ENCODE data around the gene TEAD4. TPM values are rescaled to one million over a fixed set of nuclear protein-coding genes. Genes with fewer than 3 reads are reported as not detected.

The TEAD4 gene
- total RNA-seq, 1 donor from 2014 or later = 8.8 TPM

GRCh38 chr12:2960390-2960956 lies 1.3 kb downstream of the TEAD4 start:
- Histone ChIP-seq H3K9me3 (ENCODE audit: low read depth) (no peaks in the 10 kb centered on the region), H3K4me3 (peak overlapping the region; percentile 73), H3K4me1 (peaks cover 32% of the 10 kb centered on the region), H3K79me2 (ENCODE audit: low read depth) (peaks cover 47% of the 10 kb centered on the region), H3K4me2 (peak overlapping the region; percentile 95), H3K27me3 (peaks cover 43% of the 10 kb centered on the region), H4K20me1 (ENCODE audit: low read depth) (peaks cover 33% of the 10 kb centered on the region), H3K36me3 (no peaks in the 10 kb centered on the region), H3K9ac (no peak overlapping the region), H3K27ac (no peak overlapping the region), H2AFZ (replicated peaks) (peak overlapping the region; percentile 97), H3F3A (ENCODE audit: low read depth) (peaks cover 33% of the 10 kb centered on the region)
- Mint-ChIP-seq H3K4me1 (peaks cover 36% of the 10 kb centered on the region), H3K9me3 (no peaks in the 10 kb centered on the region), H3K27me3 (ENCODE audit: insufficient read depth, low read depth) (peaks cover 25% of the 10 kb centered on the region), H3K36me3 (no peaks in the 10 kb centered on the region), H3K4me3 (peak overlapping the region; percentile 84), H3K27ac (peak overlapping the region; percentile 18)
- peak; percentile 35 for DNase-seq (ENCODE audit: low spot score)
- TF ChIP-seq EZH2 (IDR thresholded peaks at IDR 0.05) = peak; percentile 35
- no peak for TF ChIP-seq EZH2phosphoT487 (IDR thresholded peaks at IDR 0.05)

- TF ChIP-seq EZH2 (IDR thresholded peaks at IDR 0.05) (no peak), CTCF (IDR thresholded peaks at IDR 0.05) (no peak), EZH2phosphoT487 (IDR thresholded peaks at IDR 0.05) (no peak)
- H3K4me3 ChIP-seq = peak overlapping the region; percentile 73
Measured at GRCh38 chr12:2960996-2961616, 1.9 kb downstream of the TEAD4 start.

GRCh38 chr12:2961705-2962104 lies 2.5 kb downstream of the TEAD4 start:
- Histone ChIP-seq H4K20me1 (ENCODE audit: low read depth) (peaks cover 33% of the 10 kb centered on the region), H3K4me1 (peaks cover 32% of the 10 kb centered on the region), H3K4me2 (peak overlapping the region; percentile 95), H3F3A (ENCODE audit: low read depth) (peaks cover 33% of the 10 kb centered on the region), H2AFZ (replicated peaks) (no peak overlapping the region), H3K9ac (no peak overlapping the region), H3K27me3 (peaks cover 43% of the 10 kb centered on the region), H3K36me3 (no peaks in the 10 kb centered on the region), H3K79me2 (ENCODE audit: low read depth) (peaks cover 58% of the 10 kb centered on the region), H3K27ac (no peak overlapping the region), H3K9me3 (ENCODE audit: low read depth) (no peaks in the 10 kb centered on the region), H3K4me3 (no peak overlapping the region)
- TF ChIP-seq EZH2phosphoT487 (IDR thresholded peaks at IDR 0.05) (peak; percentile 10), CTCF (IDR thresholded peaks at IDR 0.05) (no peak)
- Mint-ChIP-seq H3K9me3 (no peaks in the 10 kb centered on the region), H3K36me3 (no peaks in the 10 kb centered on the region), H3K4me1 (peaks cover 36% of the 10 kb centered on the region), H3K27ac (no peak overlapping the region), H3K27me3 (ENCODE audit: insufficient read depth, low read depth) (peaks cover 26% of the 10 kb centered on the region), H3K4me3 (peak overlapping the region; percentile 84)
- DNase-seq (ENCODE audit: low spot score) = peak; percentile 27

More at GRCh38 chr12:2960996-2961616, 1.9 kb downstream of the TEAD4 start:
- Histone ChIP-seq H3K9me3 (ENCODE audit: low read depth) (no peaks in the 10 kb centered on the region), H3K36me3 (no peaks in the 10 kb centered on the region), H3K79me2 (ENCODE audit: low read depth) (peaks cover 53% of the 10 kb centered on the region), H3K4me1 (peaks cover 32% of the 10 kb centered on the region), H3K27me3 (peaks cover 43% of the 10 kb centered on the region), H3K9ac (no peak overlapping the region), H3K4me2 (peak overlapping the region; percentile 95), H2AFZ (replicated peaks) (no peak overlapping the region), H4K20me1 (ENCODE audit: low read depth) (peaks cover 33% of the 10 kb centered on the region), H3K27ac (no peak overlapping the region), H3F3A (ENCODE audit: low read depth) (peaks cover 33% of the 10 kb centered on the region)
- peaks cover 23% of the 10 kb centered on the region for H3K27me3 Mint-ChIP-seq (ENCODE audit: insufficient read depth, low read depth)
- peak overlapping the region; percentile 84 for H3K4me3 Mint-ChIP-seq
- DNase-seq (ENCODE audit: low spot score) = no peak
- no peak overlapping the region for H3K27ac Mint-ChIP-seq
- H3K36me3 Mint-ChIP-seq = no peaks in the 10 kb centered on the region
- no peaks in the 10 kb centered on the region for H3K9me3 Mint-ChIP-seq
- H3K4me1 Mint-ChIP-seq = peaks cover 36% of the 10 kb centered on the region

Data from neural progenitor cell (in vitro differentiated cells).